Hematopoietic multipotent progenitor cell treated with erythropoietin and hydrocortisone succinate and interleukin-3 and kit ligand, for 6 days (in vitro differentiated cells): Measurements from ENCODE around the gene GMPR.

Experiments
- DNase-seq: peaks from one replicate; pipeline ENCODE4 v3.0.0-alpha.2; 2015

Gene GMPR

GRCh38 chr6:16226117-16227047 lies 12.0 kb upstream of the GMPR start:
- DNase-seq, result peak; percentile 1

DNA sequence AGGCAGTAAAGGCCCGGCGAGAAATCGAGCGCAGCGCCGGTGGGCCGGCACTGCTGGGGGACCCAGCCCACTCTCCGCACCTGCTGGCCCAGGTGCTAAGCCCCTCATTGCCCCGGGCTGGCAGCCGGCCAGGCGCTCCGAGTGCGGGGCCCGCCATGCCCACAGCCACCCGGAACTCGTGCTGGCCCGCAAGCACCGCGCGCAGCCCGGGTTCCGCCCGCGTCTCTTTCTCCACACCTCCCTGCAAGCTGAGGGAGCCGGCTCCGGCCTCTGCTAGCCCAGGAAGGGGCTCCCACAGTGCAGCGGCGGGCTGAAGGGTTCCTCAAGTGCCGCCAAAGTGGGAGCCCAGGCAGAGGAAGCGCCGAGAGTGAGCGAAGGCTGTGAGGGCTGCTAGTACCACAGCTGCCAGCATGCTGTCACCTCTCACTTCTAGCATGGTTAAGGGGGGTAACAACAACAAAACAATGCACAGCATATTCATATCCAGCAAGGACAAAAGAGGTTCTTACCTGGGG lies 11.3 kb upstream of the GMPR start:
- no peak for DNase-seq

- peak; percentile 9 for DNase-seq
These were observed 10.8 kb upstream of the GMPR start for GRCh38 chr6:16227605-16228004.

DNA sequence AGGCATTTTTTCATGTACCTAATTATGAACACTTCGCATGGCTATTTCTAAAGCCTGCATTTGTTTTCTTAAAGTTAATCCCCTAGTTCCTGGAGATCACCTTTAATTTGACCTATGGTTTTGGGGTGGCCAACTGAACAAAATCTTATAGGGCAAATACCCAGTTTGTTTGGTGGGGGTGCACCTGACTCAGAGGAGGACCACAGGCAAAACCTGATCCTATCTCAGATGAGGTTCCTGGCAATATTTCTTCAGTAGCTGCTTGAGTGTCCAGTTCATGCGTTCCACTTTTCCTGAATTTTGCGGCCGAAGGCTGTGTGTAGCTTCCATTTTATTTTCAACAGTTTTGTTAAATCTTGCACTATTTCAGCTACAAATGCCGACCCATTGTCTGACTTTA lies 10.3 kb upstream of the GMPR start:
- DNase-seq, result no peak

- no peak for DNase-seq
These were observed 9.4 kb upstream of the GMPR start for GRCh38 chr6:16228709-16229665.

DNA sequence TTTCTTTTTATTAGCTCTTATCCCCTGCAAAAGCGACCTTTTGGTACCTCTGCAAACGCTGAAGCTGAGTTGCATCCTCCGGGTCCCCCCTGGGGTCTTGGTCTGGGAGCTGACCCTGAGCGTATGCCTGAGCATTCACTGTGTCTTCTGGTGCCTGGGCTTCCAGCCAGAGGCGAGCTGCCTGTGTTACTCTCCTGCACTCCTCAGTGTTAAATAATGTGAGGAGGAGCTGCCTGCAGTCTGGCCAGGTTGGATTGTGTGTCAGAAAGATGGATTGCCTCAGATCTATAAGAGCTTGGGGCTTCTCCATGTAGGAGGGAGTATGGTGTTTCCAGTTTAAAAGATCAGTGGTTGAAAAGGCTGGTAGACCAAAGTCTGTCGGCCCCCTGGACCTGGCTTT lies 8.7 kb upstream of the GMPR start:
- DNase-seq, result no peak

DNA sequence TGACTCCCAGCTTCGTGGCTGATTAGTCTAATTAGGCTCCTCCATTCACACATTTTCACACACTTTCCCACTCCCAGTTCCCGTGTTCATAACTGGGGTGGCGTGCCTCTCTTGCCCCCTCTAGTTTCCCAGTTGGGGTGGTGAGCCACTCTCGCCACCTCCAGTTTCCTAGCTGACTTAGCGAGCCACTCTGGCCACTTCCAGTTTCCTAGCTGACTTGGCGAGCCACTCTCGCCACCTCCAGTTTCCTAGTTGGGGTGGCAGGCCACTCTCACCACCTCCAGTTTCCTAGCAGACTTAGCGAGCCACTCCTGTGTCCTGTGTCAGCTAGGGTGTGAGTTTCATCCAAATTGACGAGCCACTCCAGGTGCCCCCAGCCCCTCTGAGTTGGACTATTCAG lies 7.4 kb upstream of the GMPR start:
- DNase-seq, result no peak

DNA sequence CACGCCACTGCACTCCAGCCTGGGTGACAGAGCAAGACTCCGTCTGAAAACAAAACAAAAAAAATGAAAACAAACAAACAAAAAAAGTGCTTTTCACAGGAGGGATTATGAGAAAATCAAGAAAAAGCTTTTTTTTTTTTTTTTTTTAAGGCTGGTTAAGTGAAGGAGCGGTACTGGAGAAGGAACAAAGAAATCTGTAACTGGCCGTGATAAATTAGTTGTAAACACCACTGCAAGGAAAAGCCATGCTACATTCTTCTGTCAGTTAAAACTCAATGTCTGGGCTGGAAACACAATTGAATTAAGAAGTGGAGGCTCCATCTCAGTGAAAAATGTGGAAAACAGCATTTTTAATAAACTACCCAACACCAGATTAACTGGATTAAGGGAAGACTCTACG lies 6.3 kb upstream of the GMPR start:
- DNase-seq, result no peak

DNA sequence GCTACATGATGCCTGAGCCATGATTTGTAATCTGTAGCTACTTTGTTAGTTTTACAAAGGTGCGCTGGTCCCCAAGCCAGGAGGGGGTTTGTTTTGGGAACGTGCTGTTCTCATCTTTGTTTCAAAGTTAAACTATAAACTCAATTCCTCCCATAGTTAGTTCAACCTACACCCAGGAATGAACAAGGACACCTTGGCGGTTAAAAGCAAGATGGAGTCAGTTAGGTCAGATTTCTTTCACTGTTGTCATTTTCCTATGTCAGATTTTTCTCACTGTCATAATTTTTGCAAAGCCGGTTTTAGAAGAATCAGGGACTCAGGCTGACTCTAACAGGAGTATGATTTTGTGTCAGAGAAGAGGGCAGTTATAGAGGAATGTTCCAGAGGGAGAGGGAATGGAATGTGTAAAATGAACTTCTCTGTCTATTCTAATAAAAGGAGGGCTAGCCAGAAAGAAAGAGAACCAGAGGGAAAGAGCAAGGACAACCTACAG lies 2.3 kb upstream of the GMPR start:
- DNase-seq, result peak; percentile 2

DNA sequence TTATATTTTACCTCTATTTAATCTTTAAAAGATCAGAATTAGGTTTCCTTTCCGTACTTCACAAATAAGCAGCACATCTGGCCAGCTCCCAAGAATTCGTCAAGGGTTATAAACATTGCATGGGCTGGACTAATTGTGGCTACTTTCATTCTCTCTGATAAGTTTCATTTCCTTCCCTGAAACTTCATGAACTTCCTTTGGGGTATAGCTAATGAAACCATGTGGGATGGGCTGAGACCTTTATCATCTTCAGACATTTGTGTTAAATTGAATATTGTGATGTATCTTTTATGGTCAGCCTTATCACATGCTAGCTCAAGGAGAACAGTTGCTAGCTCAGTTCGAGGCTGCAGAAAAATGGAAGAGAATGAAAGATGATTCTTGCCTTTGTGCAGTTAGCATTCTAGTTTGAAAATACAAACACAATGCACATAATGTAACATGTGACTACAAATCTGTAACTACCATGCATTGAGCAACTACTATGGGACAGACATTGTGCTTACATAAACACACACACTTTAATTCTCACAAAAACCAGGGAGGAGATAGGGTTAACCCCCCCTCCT lies 1.7 kb upstream of the GMPR start:
- peak; percentile 97 for DNase-seq

DNA sequence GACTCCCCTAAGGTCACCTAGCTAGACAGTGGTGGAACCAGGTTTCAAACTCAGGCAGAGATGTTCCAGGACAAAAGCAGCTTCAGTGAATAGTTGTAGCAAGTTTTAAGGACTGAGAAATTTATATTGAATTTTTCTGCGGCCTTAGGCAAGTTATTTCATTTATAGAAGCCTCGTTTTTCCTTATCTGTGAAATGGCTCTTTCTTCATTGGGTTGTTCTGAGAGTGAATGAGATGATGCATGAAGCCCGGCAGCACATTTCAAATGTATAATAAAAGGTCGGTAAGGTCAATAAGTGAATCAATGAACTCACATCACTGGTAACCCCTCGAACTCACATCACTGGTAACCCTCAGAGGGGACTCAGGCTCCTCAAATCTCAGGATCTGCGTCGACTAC lies 1.1 kb upstream of the GMPR start:
- peak; percentile 6 for DNase-seq

DNA sequence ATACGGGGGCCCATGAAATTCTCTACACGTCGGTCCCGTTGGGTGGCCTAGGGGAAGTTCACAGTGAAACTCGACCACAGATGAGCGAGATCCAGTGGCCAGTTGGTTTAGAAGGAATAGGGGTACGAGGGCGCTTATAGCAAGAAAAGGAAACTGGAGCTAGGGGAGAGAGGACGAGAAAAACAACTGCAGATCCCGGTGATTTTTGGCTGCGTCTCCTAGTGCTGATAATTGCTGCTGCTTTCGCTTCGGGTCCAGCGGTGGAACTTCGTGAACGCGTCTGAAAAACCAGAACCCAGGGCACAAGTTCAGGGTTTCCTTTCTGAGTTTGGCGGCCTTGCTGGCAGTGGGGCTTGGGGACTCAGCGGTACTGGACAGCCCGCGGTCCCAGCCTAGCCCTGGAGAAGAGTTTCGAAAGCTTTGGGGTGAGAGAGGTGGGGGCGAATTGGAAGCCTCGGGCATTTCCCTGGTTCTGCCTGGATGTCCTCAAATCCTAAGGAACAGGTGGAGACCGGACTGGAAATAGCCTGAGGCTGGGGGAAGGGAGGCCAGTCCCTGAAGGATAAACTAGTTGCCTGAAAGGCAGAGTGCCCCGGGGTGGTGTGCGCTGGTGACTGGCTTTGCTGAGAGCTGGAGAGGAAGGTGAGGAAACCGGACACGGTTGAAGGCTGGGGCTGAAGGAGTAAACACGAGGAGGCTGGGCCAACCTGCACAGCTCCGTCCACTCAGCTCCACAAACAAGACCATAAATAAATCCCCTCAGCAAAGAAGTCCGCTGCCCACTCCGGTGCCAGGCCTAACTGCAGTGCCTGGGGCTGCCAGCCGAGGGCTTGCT lies 793 bp downstream of the GMPR start:
- DNase-seq, result peak; percentile 64

DNA sequence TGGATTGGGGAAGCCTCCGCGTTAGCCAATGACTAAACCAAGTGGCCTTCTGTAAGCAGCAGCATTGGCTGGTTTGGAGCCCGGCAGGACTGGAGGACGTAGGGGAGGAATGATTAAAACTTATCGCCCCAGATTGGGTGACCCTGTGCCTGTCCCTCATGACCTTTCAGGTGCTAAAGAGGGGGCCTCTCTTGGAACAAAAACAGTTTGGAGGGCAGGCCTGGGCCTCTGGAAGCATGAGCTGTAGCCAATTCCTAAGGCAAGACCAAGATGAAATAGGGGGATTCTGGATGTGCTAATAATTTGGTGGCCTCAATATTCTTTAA lies 1.4 kb downstream of the GMPR start:
- DNase-seq, result peak; percentile 95

DNA sequence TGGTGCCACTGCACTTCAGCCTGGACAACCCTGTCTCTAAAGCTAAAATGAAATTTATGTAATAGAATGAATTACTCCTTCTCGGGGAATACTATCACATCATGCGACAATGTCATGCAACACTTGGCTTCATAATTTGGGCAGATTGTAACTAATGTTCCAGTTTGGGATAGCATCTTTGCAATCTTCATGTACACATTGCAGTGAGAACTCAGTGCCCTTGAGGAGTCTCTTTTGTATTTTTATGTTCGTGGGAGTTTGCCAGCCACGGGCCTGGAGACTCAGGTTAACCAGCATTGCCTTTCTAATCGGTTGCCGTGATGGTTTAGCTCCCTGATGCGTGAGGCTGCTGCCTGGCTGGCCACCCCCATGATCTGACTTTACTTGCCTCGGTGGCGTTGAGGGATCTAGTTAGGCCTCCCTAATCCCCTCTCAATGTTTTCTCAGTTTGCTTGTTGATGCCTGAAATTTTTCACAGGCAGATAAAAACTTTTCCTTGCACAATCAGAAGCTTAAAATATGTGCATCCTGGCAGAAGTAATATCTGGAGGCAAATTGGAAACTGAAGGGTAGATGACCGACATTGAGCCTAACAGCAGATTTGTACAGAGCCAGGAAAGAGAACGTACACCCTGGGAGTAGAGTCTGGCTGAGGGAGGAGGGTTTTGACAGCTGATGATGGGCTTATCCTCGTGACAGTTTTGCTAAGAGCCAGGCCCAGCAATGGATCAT lies 2.4 kb downstream of the GMPR start:
- DNase-seq, result no peak

DNA sequence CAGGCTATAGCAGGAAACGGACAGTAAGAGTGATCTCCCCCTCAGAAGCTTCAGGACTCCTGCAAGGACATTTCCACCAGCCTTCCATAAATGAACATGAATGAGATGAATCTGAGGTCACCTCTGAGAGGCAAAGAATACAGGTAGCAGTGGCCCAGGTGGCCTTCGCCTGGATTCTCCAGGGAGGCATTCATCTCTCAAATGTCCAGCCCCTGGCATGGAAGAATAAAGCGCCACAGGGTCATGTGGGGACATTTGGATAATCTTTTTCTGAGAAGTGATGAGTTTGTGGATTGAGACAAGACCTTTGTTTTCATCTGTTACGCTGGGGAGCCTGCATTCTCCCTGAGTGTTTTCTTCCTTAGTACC lies 2.9 kb downstream of the GMPR start:
- no peak for DNase-seq

DNA sequence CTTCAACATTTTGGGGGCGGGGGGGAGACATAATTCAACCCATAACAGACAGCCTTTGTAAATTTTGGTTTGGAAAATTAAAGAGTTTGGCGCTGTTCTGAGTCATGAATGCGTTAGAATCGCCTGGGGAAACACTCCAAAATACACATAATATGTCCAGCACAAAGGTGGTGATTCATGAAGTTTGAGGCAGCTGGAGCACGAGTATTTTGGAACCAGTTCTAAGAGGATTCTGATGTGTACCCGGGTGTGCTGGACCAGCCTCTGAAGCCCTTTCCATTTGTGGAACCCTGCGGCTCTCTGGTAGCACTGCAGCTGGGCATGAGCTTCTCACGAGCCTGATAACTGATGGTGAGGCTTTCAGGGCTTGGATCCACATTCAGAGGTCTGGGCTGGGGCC lies 4.7 kb downstream of the GMPR start:
- DNase-seq, result no peak

DNA sequence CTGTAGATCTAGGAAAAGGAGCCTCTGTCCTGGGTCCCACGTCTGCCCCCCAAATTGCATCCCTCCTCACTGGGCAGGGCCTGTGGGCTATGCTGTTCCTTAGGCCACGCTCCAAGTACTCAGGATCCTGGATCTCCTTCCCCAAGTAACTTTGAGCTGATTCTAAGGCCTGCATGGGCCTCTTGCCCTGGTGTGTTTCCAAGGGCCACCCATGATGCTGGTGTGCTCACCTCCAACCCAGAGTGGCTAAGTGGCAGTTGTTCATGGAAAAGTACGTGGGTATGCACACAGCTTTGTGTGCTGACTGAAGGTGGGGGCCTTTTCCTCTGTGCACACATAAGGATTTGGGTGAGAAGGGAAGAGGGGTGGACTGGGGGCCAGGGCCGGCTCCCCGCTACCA lies 5.3 kb downstream of the GMPR start:
- no peak for DNase-seq

- DNase-seq, result no peak
These were observed 6.1 kb downstream of the GMPR start for GRCh38 chr6:16244446-16244845.

- DNase-seq, result no peak
These were observed 6.6 kb downstream of the GMPR start for GRCh38 chr6:16244869-16245451.

- peak; percentile 1 for DNase-seq
These were observed 10.0 kb downstream of the GMPR start for GRCh38 chr6:16248271-16248853.

GRCh38 chr6:16249971-16250370 lies 11.6 kb downstream of the GMPR start:
- no peak for DNase-seq
